Hippocampal formation (tissue), 2 donors: Measurements from ENCODE around the gene MAP4K2.
"Not testable (repeated sequence)": the region's sequence is repeated elsewhere in the genome, so short reads cannot be mapped to it uniquely, and the experiment has no call there.

Source experiments
- DNase-seq, 2 donors: peaks; one replicate each; lab custom pipeline; 2025; lab: John Stamatoyannopoulos, UW

Gene MAP4K2

GRCh38 chr11:64803158-64803845 lies at the start of gene MAP4K2:
TSS of gene MAP4K2 (minus strand) at chr11:64803214. CDS start at chr11:64803149, 65 bp downstream.
- DNase-seq = peak; percentile 58 to 70

- no peak for DNase-seq
Measured at GRCh38 chr11:64851831-64852351, 48.9 kb upstream of the MAP4K2 start.

DNA sequence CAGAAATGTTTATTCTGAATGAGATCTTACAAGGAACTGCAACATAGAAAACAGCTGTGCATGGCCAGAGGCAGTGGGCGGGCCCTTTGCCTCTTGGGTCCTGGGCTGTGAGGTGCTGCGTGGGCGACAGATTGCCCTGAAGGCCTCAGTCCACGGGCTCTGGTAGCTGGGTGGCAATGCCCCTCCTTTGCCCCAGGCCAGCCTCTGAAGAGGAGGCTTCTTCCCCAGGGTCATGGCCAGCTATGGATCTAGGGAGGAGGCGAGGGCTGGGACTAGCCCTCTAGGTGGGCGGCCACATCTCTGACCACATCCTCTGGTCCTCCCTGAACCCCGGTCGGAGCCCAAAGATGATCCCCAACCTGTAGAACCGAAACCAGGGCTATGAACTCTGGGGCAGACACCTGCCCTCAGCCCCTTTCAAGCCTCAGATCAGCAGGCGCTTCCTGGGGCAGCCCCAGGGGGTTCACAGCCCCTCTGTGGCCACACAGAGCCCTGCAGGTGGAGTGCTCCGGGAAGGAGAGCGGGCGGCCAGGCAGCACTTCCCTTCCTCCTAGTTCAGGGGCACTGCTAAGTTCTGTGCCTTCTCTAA lies 48.1 kb upstream of the MAP4K2 start:
- no peak for DNase-seq

GRCh38 chr11:64849598-64850356 lies 46.8 kb upstream of the MAP4K2 start:
- DNase-seq = no peak

DNA sequence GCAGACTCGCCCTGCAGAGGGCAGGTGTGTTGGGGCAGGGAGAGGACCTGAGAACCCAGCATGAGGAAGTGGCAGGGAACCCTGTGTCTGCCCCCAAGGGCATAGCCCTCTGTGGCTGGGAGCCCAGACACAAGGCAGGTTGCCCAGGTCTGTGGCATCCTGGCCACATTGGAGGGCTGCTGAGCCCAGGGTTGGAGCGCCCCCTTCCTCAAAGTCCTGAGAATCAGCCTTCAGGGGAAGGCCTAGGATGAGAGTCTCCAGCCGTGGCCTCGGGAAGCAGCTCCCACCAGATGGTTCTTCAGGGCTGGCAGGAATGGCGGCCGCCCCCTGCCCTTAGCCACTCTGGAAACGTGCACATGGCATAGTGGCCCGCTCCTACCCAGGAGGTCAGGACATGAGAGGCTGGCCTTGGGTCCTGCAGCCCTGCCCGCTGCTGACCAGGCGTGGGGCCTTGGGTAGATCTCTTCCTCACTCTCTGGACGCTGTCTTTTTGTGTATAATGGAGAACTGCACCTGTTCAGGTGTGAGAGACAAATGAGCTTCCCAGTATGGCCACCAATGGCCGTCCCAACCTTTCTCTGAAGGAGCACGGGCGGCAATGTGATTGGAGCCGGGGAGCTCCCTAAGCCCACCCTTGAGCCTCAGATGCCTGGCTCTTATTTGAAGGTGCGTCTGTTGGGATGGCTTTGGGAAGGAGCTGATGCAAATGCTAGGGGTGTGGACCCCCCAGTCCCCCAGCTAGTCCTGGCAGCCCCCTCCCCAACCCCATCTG lies 46.0 kb upstream of the MAP4K2 start:
- DNase-seq = no peak

GRCh38 chr11:64848214-64848825 lies 45.3 kb upstream of the MAP4K2 start:
- DNase-seq = no peak

DNA sequence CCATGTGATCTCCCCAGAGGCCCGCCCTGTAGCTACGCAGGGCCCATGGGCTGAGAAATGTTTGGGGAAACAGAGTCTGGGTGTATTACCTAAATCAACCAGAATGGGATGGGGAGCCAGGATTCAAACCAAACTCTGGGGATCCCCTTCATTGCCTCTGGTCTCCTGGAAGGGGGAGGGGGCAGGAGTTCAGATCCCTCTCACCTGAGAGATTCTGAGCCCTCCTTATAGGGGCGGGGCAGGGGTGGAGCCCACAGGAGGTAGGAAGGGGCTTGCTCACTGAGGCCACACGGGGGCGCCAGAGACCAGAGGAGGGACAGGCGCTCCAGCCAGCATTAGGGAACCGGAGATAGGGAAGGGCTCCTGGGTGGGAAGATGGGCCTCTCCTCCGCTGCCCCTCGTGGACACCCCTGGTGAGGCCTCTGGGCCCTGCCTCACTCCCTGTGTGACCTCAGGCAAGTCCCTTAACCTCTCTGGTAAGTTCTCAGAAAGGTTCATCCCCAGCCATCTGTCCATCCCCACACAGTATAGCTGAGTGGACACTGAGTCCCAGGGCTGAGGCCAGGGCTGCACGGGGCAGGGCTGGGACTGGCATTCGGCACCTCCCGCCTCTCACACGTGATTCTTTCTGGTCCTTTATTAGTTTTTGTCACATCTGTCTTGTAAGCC lies 44.1 kb upstream of the MAP4K2 start:
- DNase-seq = peak; percentile 81 to 82

DNA sequence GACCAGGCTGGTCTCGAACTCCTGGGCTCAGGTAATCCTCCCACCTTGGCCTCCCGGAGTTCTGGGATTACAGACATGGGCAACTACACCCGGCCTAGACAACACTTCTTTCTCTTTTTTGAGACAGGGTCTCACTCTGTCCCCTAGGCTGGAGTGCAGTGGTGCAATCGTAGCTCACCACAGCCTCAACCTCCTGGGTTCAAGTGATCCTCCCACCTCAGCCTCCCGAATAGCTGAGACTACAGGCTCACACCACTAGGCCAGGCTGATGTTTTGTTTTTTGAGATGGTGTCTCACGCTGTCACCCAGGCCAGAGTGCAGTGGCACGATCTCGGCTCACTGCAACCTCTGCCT lies 42.7 kb upstream of the MAP4K2 start:
- not testable (repeated sequence) for DNase-seq

- no peak for DNase-seq
Measured at GRCh38 chr11:64845129-64845775, 42.2 kb upstream of the MAP4K2 start.

DNA sequence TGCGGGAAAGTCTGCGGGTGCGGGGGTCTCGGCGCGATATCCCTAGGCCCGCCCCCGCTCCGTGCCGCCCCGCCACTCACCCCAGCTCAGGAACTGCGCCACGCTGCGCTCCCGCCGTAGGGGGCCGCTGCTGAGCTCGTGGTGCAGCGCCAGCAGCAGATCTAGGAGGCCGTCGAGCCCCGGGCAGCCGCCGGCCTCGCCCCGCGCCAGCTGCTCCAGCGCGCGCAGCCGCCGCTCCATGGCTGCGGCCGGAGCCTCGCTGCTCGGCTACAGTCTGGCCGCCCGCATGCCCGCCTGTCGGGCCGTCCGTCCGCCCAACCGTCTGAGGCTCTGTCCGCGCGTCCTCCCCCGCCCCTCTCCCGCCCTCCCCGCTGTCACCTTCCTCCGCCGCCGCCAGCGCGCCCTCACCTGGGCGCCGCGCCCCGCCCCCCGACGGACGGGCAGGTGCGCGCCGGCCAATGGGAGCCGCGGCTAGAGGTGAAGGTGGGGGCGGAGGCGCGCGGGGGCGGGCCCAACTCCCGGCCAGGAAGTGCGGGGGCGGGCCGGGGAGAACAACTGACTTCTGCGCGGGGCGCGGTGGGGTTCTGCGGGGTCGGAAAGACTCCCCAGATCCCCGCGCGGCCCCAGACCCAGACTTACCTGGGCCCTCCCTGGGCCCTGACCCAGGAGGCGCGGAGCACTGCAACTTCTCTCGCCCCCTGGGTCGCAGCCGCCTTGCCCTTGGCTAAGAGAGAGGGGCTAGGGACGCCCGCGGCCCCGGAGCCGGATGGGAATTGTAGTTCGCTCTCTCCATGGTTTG lies 41.5 kb upstream of the MAP4K2 start, which contains the start of gene CDC42BPG:
CDC42BPG (minus strand) TSS at position 324 of the 799 bp plus-strand sequence; CDS start at position 240, 84 bp downstream.
- DNase-seq = no peak

GRCh38 chr11:64843686-64844329 lies 40.8 kb upstream of the MAP4K2 start:
- no peak for DNase-seq

DNA sequence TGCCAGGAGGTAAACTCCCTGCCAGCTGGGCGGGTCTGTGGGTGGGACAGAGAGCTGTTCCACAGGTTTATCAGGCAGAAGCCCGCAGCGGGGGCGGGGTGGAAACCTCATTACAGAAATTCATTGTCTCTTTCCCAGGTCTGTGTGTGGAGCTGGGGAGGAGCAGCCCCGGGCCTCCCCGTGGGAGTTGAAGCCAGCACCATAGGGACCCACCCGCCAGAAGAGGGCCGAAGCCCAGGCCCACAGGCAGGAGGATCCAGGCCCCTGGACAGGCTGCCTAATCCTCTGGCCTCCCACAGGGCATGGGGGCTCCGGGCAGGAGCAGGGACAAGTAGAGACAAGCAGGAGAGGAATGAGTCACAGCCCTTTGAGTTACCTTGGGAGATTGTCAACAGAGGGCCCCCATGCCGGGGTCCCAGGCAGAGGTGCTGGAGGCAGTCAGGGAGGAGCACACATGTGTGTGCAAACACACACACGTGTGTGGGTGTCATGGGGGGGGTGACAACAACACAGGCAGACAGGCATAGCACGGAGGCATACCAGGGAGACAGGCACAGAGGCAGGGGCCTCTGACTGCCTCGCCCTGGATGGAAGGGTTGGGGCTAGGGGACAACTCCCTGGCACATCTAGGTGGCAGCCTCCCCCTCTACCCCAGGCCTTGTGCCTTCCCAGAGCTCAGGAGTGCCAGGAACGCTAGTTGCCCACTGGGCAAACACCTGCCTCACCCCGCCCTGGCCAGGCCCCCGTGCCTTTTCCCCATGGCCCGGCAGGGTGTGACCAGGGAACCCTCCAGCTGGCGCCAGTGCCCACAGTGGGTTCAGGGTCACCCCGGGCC lies 40.1 kb upstream of the MAP4K2 start:
- no peak for DNase-seq

- no peak for DNase-seq
Measured at GRCh38 chr11:64842366-64842759, 39.3 kb upstream of the MAP4K2 start.

GRCh38 chr11:64841592-64842365 lies 38.8 kb upstream of the MAP4K2 start:
- DNase-seq = no peak

- no peak for DNase-seq
Measured at GRCh38 chr11:64839887-64840782, 37.1 kb upstream of the MAP4K2 start.

DNA sequence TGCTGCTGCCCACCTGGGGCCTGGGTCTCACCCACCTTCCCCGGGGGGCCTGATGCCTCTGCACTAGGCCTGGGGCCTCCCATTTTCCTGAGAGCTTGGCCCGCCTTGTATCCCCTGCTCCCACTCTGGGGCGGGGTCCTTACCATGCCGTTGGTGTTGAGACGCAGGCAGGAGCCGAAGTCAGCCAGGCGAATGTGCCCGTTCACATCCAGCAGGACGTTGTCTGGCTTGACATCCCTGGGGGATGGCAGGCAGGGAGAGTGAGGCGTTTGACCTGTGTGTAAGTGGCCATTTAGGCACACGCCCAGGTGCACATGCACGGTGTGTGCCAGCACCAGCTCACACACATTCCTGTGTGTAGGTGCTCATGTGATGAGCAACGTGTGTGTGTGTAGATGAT lies 36.3 kb upstream of the MAP4K2 start:
- no peak for DNase-seq
